ENCODE results near the gene EPHA1.

- TF ChIP-seq CTCF (IDR thresholded peaks at IDR 0.05) (no peak), ZFX (IDR thresholded peaks at IDR 0.05; ENCODE audit: borderline replicate concordance) (no peak)
Observed at GRCh38 chr7:143405173-143406001, 3.3 kb downstream of the EPHA1 start.
